HG02763 (cell line): ENCODE measurements around the gene RAP1B.

Experiments used
- ATAC-seq: cut with Tn5 transposase; IDR thresholded peaks from one replicate; pipeline ENCODE4 v1.9.1; 2021; ENCODE audit warnings: mild to moderate bottlenecking, moderate library complexity; ENCODE audit not compliant: unreplicated experiment

The RAP1B gene

DNA sequence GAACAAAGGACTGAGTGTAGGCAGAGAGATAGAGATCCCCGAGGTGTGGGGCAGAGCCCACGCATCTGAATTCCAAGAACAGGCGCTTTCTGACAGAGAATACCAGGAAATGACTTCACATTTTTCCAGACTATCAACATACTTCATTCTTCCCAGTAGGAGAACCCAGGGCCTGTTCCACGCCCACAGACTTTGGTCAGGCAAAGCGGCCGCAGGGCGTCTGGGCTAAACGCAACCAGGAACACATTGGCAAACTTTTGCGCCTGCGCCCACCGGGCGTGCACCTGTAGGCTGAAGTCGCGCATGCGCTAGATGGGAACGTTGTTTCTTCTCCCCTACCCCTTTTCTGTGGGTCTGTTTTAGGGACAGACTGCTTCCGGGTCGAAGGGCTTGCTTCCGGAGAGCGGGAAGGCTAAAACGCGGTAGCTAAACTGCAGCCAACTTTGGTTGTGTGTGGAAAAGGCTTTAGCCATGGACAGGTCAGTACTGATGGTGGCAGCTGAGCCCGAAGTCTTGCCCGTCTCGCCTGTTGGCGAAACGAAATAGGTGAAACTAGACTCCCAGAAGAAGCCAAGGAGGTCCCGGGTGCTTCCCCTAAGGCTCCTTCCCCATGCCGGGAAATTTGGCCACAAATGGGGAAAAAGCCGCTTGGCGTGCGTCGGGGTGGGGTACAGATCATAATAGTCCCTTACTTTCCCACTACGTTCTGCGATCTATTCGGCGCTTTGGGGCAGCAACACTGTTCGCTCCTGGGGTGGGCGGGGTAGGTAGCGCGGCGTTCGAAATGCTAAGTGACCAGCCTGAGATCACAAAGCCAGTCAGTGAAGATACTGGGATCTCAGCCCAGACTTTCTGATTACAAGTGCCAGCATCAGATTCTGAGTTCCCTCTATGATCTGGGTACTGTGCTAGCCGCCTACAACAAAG lies 76.2 kb downstream of the RAP1B start, which contains the start of gene NUP107:
Gene NUP107 (plus strand): TSS at position 384 of the 927 bp plus-strand sequence. CDS start 88 bp downstream, at position 472.
- ATAC-seq = peak; percentile 99

DNA sequence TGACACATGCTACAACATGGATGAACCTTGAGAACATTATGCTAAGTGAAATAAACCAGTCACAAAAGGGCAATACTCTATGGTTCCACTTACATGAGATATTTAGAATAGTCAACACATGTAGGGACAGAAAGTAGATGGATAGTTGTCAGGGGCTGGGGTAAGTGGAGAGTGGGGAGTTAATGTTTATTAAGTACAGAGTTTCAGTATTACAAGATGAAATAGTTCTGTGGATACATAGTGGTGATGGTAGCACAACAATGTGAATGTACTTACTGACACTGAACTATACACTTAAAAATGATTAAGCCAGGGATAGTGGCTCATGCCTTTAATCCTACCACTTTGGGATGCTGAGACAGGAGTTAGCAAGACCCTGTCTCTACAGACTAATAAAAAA lies 84.8 kb downstream of the RAP1B start:
- ATAC-seq = no peak

DNA sequence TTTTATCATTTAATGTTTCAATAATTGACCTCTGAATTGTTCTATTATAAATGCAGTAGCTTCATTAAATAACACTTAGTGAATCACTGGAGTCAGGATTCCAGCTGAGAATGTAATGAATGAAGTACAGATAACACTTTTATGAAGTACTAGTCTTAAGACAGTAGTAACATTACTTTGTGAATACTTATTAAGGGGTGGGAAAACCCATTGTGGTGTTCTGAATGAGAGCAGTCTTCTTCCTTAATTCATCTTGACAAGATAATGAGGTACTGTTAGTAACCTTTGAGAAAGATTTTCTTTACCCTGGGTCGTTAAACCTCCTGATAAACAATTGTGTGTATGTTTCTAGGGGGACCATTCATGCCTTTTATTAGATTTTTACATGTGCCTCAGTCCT lies 88.8 kb downstream of the RAP1B start:
- ATAC-seq = no peak
